Osteoblast (primary cell): Measurements from ENCODE around the gene DNASE1L3. TPM values are rescaled to one million over a fixed set of nuclear protein-coding genes. Genes with fewer than 3 reads are reported as not detected.

ENCODE experiments used
- DNase-seq: peaks from one replicate; pipeline ENCODE4 v3.0.0; 2011; ENCODE audit warnings: low spot score, mixed read lengths; ENCODE audit not compliant: insufficient read length; ENCODE audit errors: missing footprints
- H2AFZ ChIP-seq: 2 replicates; pipeline ENCODE4 v1.6.0; 2011; ENCODE audit warnings: mild to moderate bottlenecking, low read length
- H3K27ac ChIP-seq: 2 replicates; pipeline ENCODE4 v1.5.1; 2011; ENCODE audit warnings: mild to moderate bottlenecking, low read depth, low read length, moderate library complexity
- H3K27me3 ChIP-seq: 2 replicates; pipeline ENCODE4 v1.6.0; 2012; ENCODE audit warnings: mild to moderate bottlenecking, control low read depth, inconsistent platforms, low read length, moderate library complexity; ENCODE audit not compliant: insufficient read depth
- H3K36me3 ChIP-seq: 2 replicates; pipeline ENCODE4 v1.5.1; 2011; ENCODE audit warnings: mild to moderate bottlenecking, low read length, control low read depth, moderate library complexity; ENCODE audit not compliant: insufficient read depth
- H3K4me1 ChIP-seq: 2 replicates; pipeline ENCODE4 v1.5.1; 2011; ENCODE audit warnings: mild to moderate bottlenecking, low read length, control low read depth, moderate library complexity; ENCODE audit not compliant: insufficient read depth
- H3K4me2 ChIP-seq: 2 replicates; pipeline ENCODE4 v1.6.0; 2011; ENCODE audit warnings: mild to moderate bottlenecking, low read length; ENCODE audit not compliant: insufficient read depth
- H3K4me3 ChIP-seq: fragments of 200-600 bp; sonication (generic); 3 replicates; pipeline ENCODE4 v1.5.1; 2012; ENCODE audit warnings: mild to moderate bottlenecking, low read length, inconsistent platforms; ENCODE audit not compliant: insufficient read depth
- H3K79me2 ChIP-seq: 2 replicates; pipeline ENCODE4 v1.6.0; 2012; ENCODE audit warnings: mild to moderate bottlenecking, low read length, control low read depth, inconsistent platforms; ENCODE audit not compliant: insufficient read depth
- H3K9me3 ChIP-seq: 2 replicates; pipeline ENCODE4 v1.5.1; 2011; ENCODE audit warnings: low read depth, low read length, control low read depth
- H4K20me1 ChIP-seq: 2 replicates; pipeline ENCODE4 v1.6.0; 2012; ENCODE audit warnings: mild to moderate bottlenecking, low read length, control low read depth; ENCODE audit not compliant: insufficient read depth
- CTCF ChIP-seq: IDR thresholded peaks from 2 replicates; pipeline ENCODE4 v1.5.1; 2011; ENCODE audit warnings: mild to moderate bottlenecking, low read depth, low read length, moderate library complexity; ENCODE audit errors: extremely low read depth
- total RNA-seq: library from RNA; depleted of rRNA; stranded (reverse); fragments of >200 nt; gene quantifications from 2 replicates; pipeline ENCODE4 v1.2.3, GENCODE V29; 2012

The DNASE1L3 gene
- total RNA-seq, 1 donor = not detected

GRCh38 chr3:58206406-58207011 is 4.3 kb downstream of the DNASE1L3 start:
- DNase-seq = peak; percentile 75
- no peaks in the 10 kb centered on the region for H3K36me3 ChIP-seq
- H3K27ac ChIP-seq = no peak overlapping the region
- H3K4me2 ChIP-seq = peak overlapping the region; percentile 68
- no peaks in the 10 kb centered on the region for H4K20me1 ChIP-seq
- H3K4me1 ChIP-seq = peaks cover 10% of the 10 kb centered on the region
- TF ChIP-seq CTCF = no peak
- H3K4me3 ChIP-seq = no peak overlapping the region
- no peaks in the 10 kb centered on the region for H3K79me2 ChIP-seq
- peak overlapping the region; percentile 28 for H2AFZ ChIP-seq
- no peaks in the 10 kb centered on the region for H3K9me3 ChIP-seq
- H3K27me3 ChIP-seq = peaks cover 15% of the 10 kb centered on the region

- no peak for DNase-seq
- peaks cover 12% of the 10 kb centered on the region for H3K27me3 ChIP-seq
Observed at GRCh38 chr3:58205981-58206380, 4.8 kb downstream of the DNASE1L3 start.

GRCh38 chr3:58204720-58205119 is 6.1 kb downstream of the DNASE1L3 start:
- no peak overlapping the region for H2AFZ ChIP-seq
- no peak overlapping the region for H3K4me3 ChIP-seq
- H3K4me2 ChIP-seq = no peak overlapping the region
- no peaks in the 10 kb centered on the region for H3K36me3 ChIP-seq
- H3K27ac ChIP-seq = no peak overlapping the region
- H3K9me3 ChIP-seq = no peaks in the 10 kb centered on the region
- peaks cover 10% of the 10 kb centered on the region for H3K4me1 ChIP-seq
- no peaks in the 10 kb centered on the region for H4K20me1 ChIP-seq
- H3K79me2 ChIP-seq = no peaks in the 10 kb centered on the region
- peaks cover under 1% of the 10 kb centered on the region for H3K27me3 ChIP-seq
- peak; percentile 22 for DNase-seq
- no peak for TF ChIP-seq CTCF

More at GRCh38 chr3:58205981-58206380, 4.8 kb downstream of the DNASE1L3 start:
- Histone ChIP-seq H3K36me3 (no peaks in the 10 kb centered on the region), H2AFZ (peak overlapping the region; percentile 28), H3K4me1 (peaks cover 10% of the 10 kb centered on the region), H3K9me3 (no peaks in the 10 kb centered on the region), H3K4me3 (no peak overlapping the region), H4K20me1 (no peaks in the 10 kb centered on the region), H3K4me2 (peak overlapping the region; percentile 68), H3K79me2 (no peaks in the 10 kb centered on the region), H3K27ac (no peak overlapping the region)
- TF ChIP-seq CTCF = no peak

- H3K4me1 ChIP-seq = peaks cover 10% of the 10 kb centered on the region
- H3K27ac ChIP-seq = no peak overlapping the region
- H3K4me2 ChIP-seq = no peak overlapping the region
- no peaks in the 10 kb centered on the region for H4K20me1 ChIP-seq
- no peak overlapping the region for H3K4me3 ChIP-seq
- H3K79me2 ChIP-seq = no peaks in the 10 kb centered on the region
- H2AFZ ChIP-seq = no peak overlapping the region
- H3K9me3 ChIP-seq = no peaks in the 10 kb centered on the region
- no peak for DNase-seq
- H3K27me3 ChIP-seq = no peaks in the 10 kb centered on the region
- H3K36me3 ChIP-seq = no peaks in the 10 kb centered on the region
- TF ChIP-seq CTCF = no peak
Observed at GRCh38 chr3:58203541-58203940, 7.2 kb downstream of the DNASE1L3 start.
